Caco-2 (cell line): ENCODE results near the gene CPLANE2. TPM values are rescaled to one million over a fixed set of nuclear protein-coding genes. Genes with fewer than 3 reads are reported as not detected.

ENCODE experiments used
- BruUV-seq: library from RNA; stranded (reverse); fragments of 400-500 nt; replicated peaks from 2 replicates; lab custom pipeline; 2021; lab: Mats Ljungman, UMichigan
- CTCF ChIA-PET: fragments of 300-600 bp; sonication (Branson Sonifier 250); formaldehyde crosslinking; loops from one replicate; lab custom pipeline; 2022; ENCODE audit warnings: antibody characterized with exemption; lab: Charles Lee
- POLR2A ChIA-PET: fragments of 300-600 bp; sonication (Branson Sonifier 250); formaldehyde crosslinking; loops from one replicate; lab custom pipeline; 2022; ENCODE audit warnings: antibody characterized with exemption; lab: Charles Lee
- DNase-seq, 2 experiments: peaks; one replicate each; pipeline versions ENCODE4 v3.0.0 to v3.0.0-alpha.2; 2020 to 2022
- H3K27me3 ChIP-seq: replicated peaks from 2 replicates; pipeline ENCODE4 v1.6.0; 2011; ENCODE audit warnings: low read length; ENCODE audit not compliant: control insufficient read depth, insufficient read depth
- H3K36me3 ChIP-seq: 2 replicates; pipeline ENCODE4 v1.5.1; 2011; ENCODE audit warnings: low read length; ENCODE audit not compliant: control insufficient read depth, insufficient read depth
- H3K4me1 ChIP-seq: fragments of 250-450 bp; sonication (Bioruptor Pico); 2 replicates; pipeline ENCODE4 v1.5.1; 2020; ENCODE audit warnings: mild to moderate bottlenecking
- H3K4me3 ChIP-seq: 2 replicates; pipeline ENCODE4 v1.5.1; 2011; ENCODE audit warnings: low read depth, mild to moderate bottlenecking, control low read depth, low read length
- H3K9me3 ChIP-seq: fragments of 250-450 bp; sonication (Bioruptor Pico); 2 replicates; pipeline ENCODE4 v1.5.1; 2020; ENCODE audit warnings: mild to moderate bottlenecking, moderate library complexity
- H3K27ac Mint-ChIP-seq: one replicate; pipeline ENCODE4 v1.8.0; 2022; ENCODE audit warnings: mixed read lengths; ENCODE audit not compliant: unreplicated experiment
- H3K27me3 Mint-ChIP-seq: one replicate; pipeline ENCODE4 v1.8.0; 2022; ENCODE audit warnings: mixed read lengths; ENCODE audit not compliant: insufficient read depth, unreplicated experiment
- H3K36me3 Mint-ChIP-seq: one replicate; pipeline ENCODE4 v1.8.0; 2022; ENCODE audit warnings: mild to moderate bottlenecking, mixed read lengths; ENCODE audit not compliant: insufficient read depth, unreplicated experiment
- H3K4me1 Mint-ChIP-seq: one replicate; pipeline ENCODE4 v1.8.0; 2022; ENCODE audit warnings: low read depth, mixed read lengths; ENCODE audit not compliant: unreplicated experiment
- H3K4me3 Mint-ChIP-seq: one replicate; pipeline ENCODE4 v1.8.0; 2022; ENCODE audit warnings: mild to moderate bottlenecking, moderate library complexity, mixed read lengths; ENCODE audit not compliant: unreplicated experiment
- H3K9me3 Mint-ChIP-seq: one replicate; pipeline ENCODE4 v1.8.0; 2022; ENCODE audit warnings: mixed read lengths; ENCODE audit not compliant: unreplicated experiment
- CTCF ChIP-seq, 2 experiments: fragments of 200-600 bp in 1 of 2; IDR thresholded peaks; 1 replicate in 1 of 2; 2 replicates in 1 of 2; pipeline versions ENCODE4 v1.5.1 to v1.8.0; 2011 to 2022; ENCODE audit warnings: antibody characterized with exemption in 1 of 2, control low read depth in 1 of 2, inconsistent platforms in 1 of 2, low read depth in 1 of 2, low read length in 1 of 2, mild to moderate bottlenecking in 1 of 2, moderate library complexity in 1 of 2; ENCODE audit not compliant: insufficient read depth in 1 of 2, severe bottlenecking in 1 of 2, unreplicated experiment in 1 of 2
- intact Hi-C: fragments of 100-400 bp; cut with micrococcal nuclease; formaldehyde crosslinking; loops from one replicate; pipeline ENCODE4 v1.10.0; 2022; ENCODE audit not compliant: unreplicated experiment
- total RNA-seq: library from RNA; stranded (reverse); gene quantifications from 2 replicates; pipeline ENCODE4 v1.2.3, GENCODE V29; 2022

CPLANE2 gene
- total RNA-seq, 1 experiment from 2014 or later = 4.2 TPM

- peaks cover 12% of the 10 kb centered on the region for H3K36me3 Mint-ChIP-seq
- ChIA-PET POLR2A (interaction anchor here (0.5 kb wide), 1 partner anchor 105 kb away, joined by 3 read pairs; no protein-coding TSS in a partner anchor), CTCF (interaction anchor here (0.6 to 2.0 kb wide), 2 partner anchors 164 to 230 kb away, joined by 4 to 9 read pairs; no protein-coding TSS in a partner anchor)
- H3K4me1 Mint-ChIP-seq = no peaks in the 10 kb centered on the region
- DNase-seq = no peak
- TF ChIP-seq CTCF (IDR thresholded peaks at IDR 0.05; ENCODE audit: insufficient read depth in 1 of 2, low read depth in 1 of 2, low read length in 1 of 2, severe bottlenecking in 1 of 2, unreplicated experiment in 1 of 2) = no peak
- H3K27me3 ChIP-seq = no peaks in the 10 kb centered on the region
- no peaks in the 10 kb centered on the region for H3K4me1 ChIP-seq
- H3K27ac Mint-ChIP-seq = no peak overlapping the region
- intact Hi-C loops = no loop called here
- no peak overlapping the region for H3K4me3 ChIP-seq
- H3K4me3 Mint-ChIP-seq = no peak overlapping the region
- H3K36me3 ChIP-seq = no peaks in the 10 kb centered on the region
- no peaks in the 10 kb centered on the region for H3K9me3 Mint-ChIP-seq
- no peaks in the 10 kb centered on the region for H3K27me3 Mint-ChIP-seq
- no peaks in the 10 kb centered on the region for H3K9me3 ChIP-seq
- BruUV-seq = no TSS peak
These were observed 6.2 kb upstream of the CPLANE2 start for GRCh38 chr1:16243215-16243610.

GRCh38 chr1:16242556-16243214, 5.7 kb upstream of the CPLANE2 start:
- Mint-ChIP-seq H3K4me1 (no peaks in the 10 kb centered on the region), H3K27me3 (no peaks in the 10 kb centered on the region), H3K27ac (no peak overlapping the region), H3K9me3 (no peaks in the 10 kb centered on the region), H3K4me3 (no peak overlapping the region), H3K36me3 (peaks cover 11% of the 10 kb centered on the region)
- ChIA-PET POLR2A (no interaction called here), CTCF (interaction anchor here (0.6 to 2.0 kb wide), 2 partner anchors 163 to 229 kb away, joined by 4 to 9 read pairs; no protein-coding TSS in a partner anchor)
- no TSS peak for BruUV-seq
- DNase-seq = no peak
- intact Hi-C loops = no loop called here
- Histone ChIP-seq H3K4me1 (0 out of 2 replicates have a peak, but pooled peaks cover under 1% of the 10 kb centered on the region), H3K27me3 (no peaks in the 10 kb centered on the region), H3K9me3 (no peaks in the 10 kb centered on the region), H3K4me3 (no peak overlapping the region), H3K36me3 (no peaks in the 10 kb centered on the region)
- TF ChIP-seq CTCF (IDR thresholded peaks at IDR 0.05; ENCODE audit: insufficient read depth in 1 of 2, low read depth in 1 of 2, low read length in 1 of 2, severe bottlenecking in 1 of 2, unreplicated experiment in 1 of 2) = no peak

- Histone ChIP-seq H3K27me3 (no peaks in the 10 kb centered on the region), H3K36me3 (no peaks in the 10 kb centered on the region), H3K4me1 (0 out of 2 replicates have a peak, but pooled peaks cover 5% of the 10 kb centered on the region), H3K4me3 (no peak overlapping the region), H3K9me3 (no peaks in the 10 kb centered on the region)
- Mint-ChIP-seq H3K9me3 (no peaks in the 10 kb centered on the region), H3K36me3 (no peaks in the 10 kb centered on the region), H3K27me3 (no peaks in the 10 kb centered on the region), H3K4me1 (no peaks in the 10 kb centered on the region), H3K4me3 (no peak overlapping the region), H3K27ac (no peak overlapping the region)
- POLR2A ChIA-PET = no interaction called here
- BruUV-seq = no TSS peak
- intact Hi-C loops = no loop called here
- no peak for DNase-seq
- TF ChIP-seq CTCF (IDR thresholded peaks at IDR 0.05; ENCODE audit: insufficient read depth in 1 of 2, low read depth in 1 of 2, low read length in 1 of 2, severe bottlenecking in 1 of 2, unreplicated experiment in 1 of 2) = no peak
- CTCF ChIA-PET = no interaction called here
These were observed 4.3 kb upstream of the CPLANE2 start for GRCh38 chr1:16241221-16241708.
